GM12891 (cell line): Measurements from ENCODE around the gene BRD7.

Experiments
- PAX5 ChIP-seq: IDR thresholded peaks from 2 replicates; pipeline ENCODE4 v1.6.1; 2011; ENCODE audit warnings: low read length, moderate library complexity, mild to moderate bottlenecking; ENCODE audit not compliant: insufficient read depth, severe bottlenecking
- POLR2A ChIP-seq: IDR thresholded peaks from 2 replicates; pipeline ENCODE4 v1.6.1; 2011; ENCODE audit warnings: low read depth, low read length, control low read depth
- POU2F2 ChIP-seq: IDR thresholded peaks from 2 replicates; pipeline ENCODE4 v1.6.1; 2011; ENCODE audit warnings: low read depth, mild to moderate bottlenecking, control low read depth, low read length, moderate library complexity
- TAF1 ChIP-seq: IDR thresholded peaks from 2 replicates; pipeline ENCODE4 v1.6.1; 2011; ENCODE audit warnings: low read depth, low read length, control low read depth

GRCh38 chr16:50305441-50306061 is 63.2 kb downstream of the BRD7 start:
- no peak for TF ChIP-seq POU2F2
- no peak for TF ChIP-seq PAX5
- TF ChIP-seq POLR2A, result no peak
- no peak for TF ChIP-seq TAF1
